Germinal center (tissue), 1 donor: ENCODE results near the gene ANO1.
"Not testable (repeated sequence)": the region's sequence is repeated elsewhere in the genome, so short reads cannot be mapped to it uniquely, and the experiment has no call there.

Experiments used
- DNase-seq: peaks from one replicate; pipeline ENCODE4 v3.0.0; 2012; ENCODE audit warnings: mixed read lengths, low spot score

ANO1 gene

DNA sequence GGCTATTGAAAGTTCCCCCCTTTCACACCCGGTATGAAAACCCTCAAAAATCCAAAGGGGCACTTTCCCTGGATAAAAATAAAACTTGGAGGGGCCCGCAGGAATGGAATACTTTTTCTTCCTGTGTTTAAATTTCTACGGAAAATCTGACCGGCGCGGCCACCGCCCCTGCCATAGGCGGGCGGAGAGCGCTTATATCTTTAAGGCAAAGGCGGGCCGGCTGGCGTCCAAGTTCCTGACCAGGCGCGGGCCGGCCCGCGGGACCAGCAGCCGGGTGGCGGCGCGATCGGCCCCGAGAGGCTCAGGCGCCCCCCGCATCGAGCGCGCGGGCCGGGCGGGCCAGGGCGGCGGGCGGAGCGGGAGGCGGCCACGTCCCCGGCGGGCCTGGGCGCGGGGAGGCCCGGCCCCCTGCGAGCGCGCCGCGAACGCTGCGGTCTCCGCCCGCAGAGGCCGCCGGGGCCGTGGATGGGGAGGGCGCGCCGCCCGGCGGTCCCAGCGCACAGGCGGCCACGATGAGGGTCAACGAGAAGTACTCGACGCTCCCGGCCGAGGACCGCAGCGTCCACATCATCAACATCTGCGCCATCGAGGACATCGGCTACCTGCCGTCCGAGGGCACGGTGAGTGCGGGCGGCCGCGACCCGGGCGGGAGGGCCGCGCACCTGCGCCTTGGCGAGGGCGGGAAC, at the start of gene ANO1:
ANO1 (plus strand) TSS at position 223 of the 686 bp plus-strand sequence; CDS start at position 513, 290 bp downstream.
- DNase-seq = no peak

GRCh38 chr11:70029115-70029860, 48.8 kb upstream of the ANO1 start:
- DNase-seq = no peak

DNA sequence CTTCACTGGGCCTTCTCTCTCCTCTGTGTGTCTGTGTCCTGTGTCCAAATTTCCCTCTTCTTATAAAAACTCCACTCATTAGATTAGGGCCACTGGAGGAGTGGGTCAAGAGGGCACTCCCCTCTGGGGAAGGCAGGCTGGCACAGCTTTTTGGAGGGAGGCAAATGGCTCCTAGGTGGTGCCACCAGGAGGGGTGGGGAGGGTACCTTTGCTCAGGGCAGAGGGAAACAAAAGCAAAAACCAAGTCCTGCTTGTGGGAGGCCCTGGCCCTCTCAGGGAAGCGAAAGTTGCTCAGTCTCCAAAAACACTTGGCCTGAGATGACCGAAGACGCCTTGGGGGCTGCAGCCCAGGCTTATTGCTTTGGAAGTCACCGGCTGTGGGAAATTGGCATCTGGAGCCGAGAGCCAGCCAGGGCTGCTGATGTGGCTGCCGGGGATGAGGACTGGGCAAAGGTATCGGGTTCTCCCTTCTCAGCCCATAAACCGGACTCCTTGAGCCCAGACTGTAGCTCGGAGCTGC, 48.2 kb upstream of the ANO1 start:
- no peak for DNase-seq

- no peak for DNase-seq
Observed at GRCh38 chr11:70030412-70030811, 47.7 kb upstream of the ANO1 start.

DNA sequence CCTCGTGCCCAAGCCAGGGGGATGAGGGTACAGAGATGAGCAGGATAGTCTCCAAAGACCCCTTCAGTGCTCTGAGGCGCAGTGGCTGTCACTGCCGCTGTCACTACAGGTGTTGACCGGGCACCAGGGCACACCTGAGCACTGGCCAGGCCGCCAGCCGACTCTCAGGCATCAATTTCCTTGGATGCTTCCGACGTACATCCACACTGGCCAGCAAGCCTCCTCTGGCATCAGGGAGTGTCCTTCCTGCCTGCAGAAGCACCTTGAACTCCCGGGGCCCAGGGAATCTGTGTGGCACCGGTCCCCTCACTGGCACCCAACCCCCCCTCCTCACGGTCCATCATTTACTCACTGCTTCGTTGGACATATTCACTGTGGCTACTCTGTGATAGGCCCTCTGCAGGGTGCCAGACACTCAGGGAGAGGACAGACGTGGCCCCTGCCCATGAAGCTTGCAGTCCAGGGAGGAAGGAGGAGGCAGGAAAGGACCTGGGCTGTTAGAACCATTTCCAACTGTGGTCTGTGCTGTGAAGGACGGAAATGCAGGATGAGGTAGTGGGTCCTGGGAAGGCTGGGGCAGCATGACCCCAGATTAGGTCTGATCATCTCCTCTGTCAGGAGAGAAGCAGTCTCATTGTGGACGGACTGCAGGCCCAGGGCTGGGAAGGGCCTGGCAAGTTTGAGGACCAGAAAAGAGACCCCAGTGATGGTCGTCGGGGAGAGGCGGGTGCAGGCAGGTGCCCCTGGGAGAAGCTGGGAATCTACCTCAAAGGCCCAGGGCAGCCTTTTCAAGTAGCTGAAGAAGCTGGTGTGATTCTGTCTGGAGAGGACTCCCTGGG, 46.3 kb upstream of the ANO1 start:
- no peak for DNase-seq

GRCh38 chr11:70032470-70032795, 45.7 kb upstream of the ANO1 start:
- DNase-seq = no peak

DNA sequence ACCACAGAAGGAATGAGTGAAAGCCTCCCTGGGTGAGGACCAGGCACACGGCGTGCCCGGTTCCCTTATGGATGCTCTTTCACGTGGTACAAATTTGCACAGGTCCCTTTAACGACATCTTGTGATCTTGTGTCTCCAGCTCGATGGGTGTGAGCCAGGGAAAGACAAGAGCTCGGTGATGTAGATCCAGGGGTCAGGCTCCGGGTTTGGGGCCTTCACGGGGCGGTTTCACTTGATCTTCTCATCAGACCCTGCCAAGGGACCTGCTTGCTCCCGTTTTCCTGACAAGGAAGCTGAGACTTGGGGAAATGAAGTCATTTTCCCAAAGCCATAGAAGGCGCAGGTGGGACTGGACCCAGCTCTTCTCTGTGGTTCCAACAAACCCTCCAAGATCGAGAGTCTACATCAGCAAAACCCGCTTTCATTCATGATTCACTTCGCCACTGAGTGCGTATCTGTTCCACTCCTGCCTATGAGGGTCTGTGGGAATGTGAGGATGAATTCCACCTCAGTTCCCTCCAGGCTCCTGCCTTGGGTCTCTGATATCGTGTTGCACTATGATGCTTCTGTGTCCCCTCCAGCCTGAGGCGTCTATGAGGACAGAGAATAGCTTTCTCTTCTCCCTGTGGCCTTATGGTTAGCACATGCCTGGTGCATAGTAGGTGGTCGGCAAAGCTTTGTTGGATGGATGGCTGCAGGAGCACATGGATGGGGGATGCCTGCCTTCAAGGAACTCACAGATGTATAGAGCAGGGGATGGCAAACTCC, 45.0 kb upstream of the ANO1 start:
- no peak for DNase-seq

DNA sequence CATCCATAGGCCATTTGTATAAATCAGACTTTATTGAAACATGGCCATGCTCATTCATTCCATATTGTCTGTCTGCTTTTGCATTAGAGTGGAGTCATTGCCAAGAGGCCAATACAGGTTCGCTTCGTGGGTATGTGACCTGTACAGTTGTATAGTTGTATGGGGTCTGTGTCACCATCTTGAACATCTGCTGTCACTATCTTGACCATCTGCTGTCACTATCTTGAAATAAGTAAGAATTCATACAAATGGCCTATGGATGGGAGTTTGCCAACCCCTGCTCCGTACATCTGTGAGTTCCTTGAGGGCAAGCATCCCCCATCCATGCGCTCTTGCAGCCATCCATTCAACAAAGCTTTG, 44.4 kb upstream of the ANO1 start:
- no peak for DNase-seq

DNA sequence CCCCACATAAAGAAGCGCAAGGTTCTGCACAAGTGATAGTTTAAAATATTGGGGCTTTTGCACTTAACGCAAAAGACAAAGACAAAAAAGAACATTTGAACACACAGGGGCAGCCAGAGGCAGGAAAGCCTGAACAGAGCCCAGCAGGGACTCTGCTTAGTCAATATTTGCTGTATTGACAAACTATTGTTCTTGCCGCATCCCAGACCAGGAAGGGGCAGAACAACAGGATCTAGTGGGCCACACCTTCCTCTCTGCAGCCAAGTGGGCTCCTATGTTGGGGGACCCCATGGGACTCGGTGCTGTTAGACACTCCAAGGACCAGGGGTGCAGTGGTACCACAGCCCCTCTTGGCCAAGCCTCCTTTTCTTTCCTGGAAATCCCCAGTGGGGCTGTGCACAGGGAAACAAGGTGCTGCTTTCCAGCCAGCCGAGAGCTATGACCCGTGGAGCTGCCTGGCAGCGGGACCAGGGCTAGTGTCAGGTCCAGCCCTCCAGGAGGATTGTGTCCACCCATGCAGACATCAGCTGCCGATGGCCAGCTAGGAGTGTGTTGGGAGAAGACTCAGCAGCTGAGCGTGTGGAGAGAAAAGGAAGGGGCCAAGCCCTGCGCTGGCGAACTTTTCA, 43.3 kb upstream of the ANO1 start:
- DNase-seq = no peak

DNA sequence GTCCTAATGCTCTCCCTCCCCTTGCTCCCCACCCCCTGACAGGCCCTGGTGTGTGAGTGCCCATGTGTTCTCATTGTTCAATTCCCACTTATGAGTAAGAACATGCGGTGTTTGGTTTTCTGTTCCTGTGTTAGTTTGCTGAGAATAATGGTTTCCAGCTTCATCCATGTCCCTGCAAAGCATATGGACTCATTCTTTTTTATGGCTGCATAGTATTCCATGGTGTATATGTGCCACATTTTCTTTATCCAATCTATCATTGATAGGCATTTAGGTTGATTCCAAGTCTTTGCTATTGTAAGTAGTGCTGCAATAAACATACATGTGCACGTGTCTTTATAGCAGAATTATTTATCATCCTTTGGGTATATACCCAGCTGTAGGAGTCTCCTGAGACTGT, 42.5 kb upstream of the ANO1 start:
- DNase-seq = not testable (repeated sequence)

- no peak for DNase-seq
Observed at GRCh38 chr11:70036971-70037882, 40.9 kb upstream of the ANO1 start.

DNA sequence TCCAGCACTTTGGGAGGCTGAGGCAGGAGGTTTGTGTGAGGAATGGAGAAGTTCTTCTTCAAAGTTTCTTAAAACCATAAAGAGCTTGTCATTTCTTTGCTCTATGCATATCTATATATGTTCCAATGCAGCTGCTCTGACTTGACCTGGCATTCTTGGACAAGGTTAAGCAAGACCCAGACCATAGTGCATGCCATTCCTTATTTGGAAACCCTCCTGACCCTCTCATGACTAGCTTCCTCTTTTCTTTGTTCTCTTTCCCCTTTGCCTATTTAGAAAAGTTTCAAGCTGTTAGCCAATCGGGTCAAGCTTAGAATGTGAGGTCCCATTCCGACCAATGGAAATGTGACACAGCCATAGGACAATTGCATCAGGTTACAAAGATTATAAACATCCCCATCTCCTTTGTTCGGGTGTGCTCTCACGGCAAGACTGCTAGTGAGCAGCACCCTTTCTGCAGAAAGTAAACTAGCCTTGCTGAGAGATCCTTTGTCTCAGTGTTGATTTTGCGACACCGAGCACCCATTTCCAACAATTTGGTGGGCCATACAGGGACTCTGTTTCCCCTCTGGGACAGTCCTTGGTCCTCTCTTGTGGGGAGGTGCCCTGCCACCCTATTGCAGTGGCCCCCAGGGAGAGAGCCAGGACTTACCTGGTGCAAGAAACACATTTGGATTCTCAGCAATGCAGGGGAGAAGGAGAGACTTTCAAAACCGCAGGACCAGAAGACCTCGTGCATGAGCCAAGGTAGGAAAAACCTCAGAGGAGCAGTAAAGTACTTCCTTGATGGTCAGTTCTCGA, 39.9 kb upstream of the ANO1 start:
- DNase-seq = no peak

GRCh38 chr11:70040452-70040851, 37.7 kb upstream of the ANO1 start:
- no peak for DNase-seq

DNA sequence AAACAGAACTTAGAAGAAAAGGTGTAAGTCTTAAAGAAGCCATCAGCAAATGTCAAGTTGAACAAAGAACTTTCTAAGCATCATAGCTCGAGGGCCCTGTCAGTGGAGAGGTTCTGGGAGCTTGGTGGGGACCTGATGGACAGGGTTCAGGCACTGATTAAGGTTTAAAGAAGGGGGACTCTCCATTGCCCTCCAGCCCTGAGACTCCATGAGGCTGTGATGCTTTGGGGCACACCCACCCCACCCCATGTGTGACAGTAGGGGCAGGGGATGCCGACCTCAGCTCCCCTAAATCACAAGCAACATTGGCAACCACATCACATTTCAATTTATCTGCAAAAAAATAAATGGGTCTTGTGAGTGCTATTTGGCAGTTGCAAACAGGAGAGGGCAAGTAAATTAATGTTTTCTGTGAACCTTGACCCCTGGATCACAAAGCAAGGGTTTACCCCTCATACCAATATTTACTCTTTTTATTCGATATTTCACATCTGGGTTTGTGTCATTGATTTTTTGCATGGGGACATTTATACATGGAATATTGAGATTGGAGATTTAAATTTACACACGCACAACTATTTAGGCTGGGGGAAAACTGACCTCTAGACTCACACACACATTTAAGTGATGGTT, 37.1 kb upstream of the ANO1 start:
- DNase-seq = no peak

DNA sequence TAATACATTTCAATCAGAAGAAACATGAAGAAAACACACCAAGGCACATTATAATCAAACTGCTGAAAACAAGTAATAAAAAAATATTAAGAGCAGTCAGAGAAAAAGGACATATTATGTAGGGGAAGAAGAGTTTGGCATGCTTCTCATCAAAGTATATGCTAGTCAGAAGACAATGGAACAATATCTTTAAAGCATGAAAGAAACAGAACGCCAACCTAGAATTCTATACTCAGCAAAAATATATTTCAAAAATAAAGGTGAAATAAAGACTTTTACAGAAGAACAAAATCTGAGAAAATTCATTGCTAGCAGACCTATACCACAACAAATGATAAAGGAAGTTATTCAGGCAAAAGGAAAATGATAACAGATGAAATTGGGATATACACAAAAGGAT, 34.6 kb upstream of the ANO1 start:
- no peak for DNase-seq

- no peak for DNase-seq
Observed at GRCh38 chr11:70046089-70046488, 32.0 kb upstream of the ANO1 start.

DNA sequence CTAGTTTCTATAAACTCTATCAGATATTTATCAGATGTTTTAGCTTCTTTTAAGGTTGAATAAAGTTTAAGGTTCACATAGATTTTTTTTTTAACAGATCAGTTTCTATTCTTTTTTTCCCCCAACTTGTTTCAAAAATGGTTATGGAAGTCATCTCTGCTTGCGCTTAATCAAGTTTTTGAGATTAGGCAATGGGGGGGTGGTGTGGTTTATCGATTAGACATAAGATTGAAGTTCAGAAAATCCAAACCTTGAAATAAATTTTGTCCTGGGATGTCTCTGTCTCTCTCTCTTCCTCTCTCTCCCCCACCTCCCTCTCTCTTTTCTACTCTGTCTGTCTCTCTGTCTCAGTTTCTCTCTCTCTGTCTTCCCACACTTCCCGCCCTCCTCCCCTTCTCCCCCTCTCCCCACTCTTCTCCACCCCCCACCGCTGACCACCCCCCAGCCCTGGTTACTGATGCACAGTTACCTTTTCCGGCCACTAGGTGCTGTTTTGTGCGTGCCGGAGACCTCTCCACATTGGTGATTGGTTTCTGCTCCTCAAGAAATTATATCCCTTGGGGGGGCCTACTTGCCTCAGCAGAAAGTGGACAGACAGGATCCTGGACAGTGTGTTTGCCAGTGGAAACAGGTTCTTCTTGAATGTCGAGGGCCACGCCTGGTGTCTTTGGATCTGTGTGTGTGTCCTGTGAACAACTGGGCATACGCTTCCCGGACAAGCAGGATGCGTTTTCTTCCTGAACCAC, 29.7 kb upstream of the ANO1 start:
- DNase-seq = no peak

DNA sequence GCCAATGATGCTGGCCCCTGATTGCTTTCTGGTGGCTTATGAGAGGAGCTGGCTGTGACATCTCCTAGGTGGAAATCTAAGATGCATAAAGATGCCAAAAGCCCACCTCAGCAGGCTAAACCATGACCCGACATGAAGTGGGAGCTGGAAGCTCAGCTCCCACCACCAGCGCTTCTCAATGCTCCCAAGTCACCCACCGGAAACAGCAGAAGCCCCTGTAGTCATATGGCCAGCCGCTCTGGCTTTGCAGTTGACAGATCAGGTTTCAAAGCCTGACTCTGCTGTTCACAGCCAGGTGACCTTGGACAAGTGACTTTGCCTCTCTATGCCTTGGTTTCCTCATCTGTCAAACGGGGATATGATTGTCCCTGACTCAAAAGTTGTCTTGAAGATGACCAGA, 29.1 kb upstream of the ANO1 start:
- no peak for DNase-seq
